PC-9 (cell line): ENCODE results near the gene POU2AF1.

Experiments used
- EZH2 ChIP-seq: fragments of 200-600 bp; sonication (generic); IDR thresholded peaks from 2 replicates; pipeline ENCODE4 v1.8.0; 2017; ENCODE audit warnings: antibody characterized with exemption, low read depth
- TF ChIP-seq, protein P1 (sequence below): fragments of 200-600 bp; sonication (generic); conservative IDR thresholded peaks from 2 replicates; pipeline ENCODE4 v1.6.1; 2017; ENCODE audit warnings: mixed run types, antibody characterized with exemption, mild to moderate bottlenecking, moderate library complexity

DNA sequence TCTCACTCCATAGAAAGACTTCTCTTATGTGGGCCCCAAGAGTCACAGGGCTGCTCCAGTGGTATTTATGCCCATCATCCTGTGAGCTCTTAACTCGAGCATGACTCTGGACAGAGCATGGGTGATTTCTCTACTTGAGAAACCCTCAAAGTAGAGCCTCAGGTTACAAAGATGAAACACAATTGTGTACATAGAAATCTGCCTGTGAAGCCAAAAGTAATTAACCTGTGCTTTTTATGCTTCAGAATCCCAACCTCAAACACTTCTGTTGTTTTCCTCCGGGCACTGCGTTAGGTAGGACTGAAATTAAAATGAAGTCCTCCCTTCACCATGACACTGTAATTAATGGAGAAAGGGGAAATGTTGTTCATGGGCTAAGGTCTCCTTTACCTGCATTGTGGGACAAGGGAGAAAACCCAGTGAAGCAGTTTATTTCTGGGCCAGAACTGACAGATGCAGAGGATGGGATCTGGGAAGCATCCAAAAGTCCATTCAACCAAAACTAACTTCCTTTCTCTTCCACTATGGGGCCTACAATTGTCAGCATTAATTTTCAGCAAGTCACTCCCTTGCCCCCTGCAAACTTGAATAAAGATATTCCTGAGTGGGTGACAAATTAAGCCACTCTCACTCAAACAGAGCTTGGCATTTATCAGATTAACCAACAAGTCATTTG lies 24.1 kb upstream of the POU2AF1 start:
- TF ChIP-seq, protein P1, sequence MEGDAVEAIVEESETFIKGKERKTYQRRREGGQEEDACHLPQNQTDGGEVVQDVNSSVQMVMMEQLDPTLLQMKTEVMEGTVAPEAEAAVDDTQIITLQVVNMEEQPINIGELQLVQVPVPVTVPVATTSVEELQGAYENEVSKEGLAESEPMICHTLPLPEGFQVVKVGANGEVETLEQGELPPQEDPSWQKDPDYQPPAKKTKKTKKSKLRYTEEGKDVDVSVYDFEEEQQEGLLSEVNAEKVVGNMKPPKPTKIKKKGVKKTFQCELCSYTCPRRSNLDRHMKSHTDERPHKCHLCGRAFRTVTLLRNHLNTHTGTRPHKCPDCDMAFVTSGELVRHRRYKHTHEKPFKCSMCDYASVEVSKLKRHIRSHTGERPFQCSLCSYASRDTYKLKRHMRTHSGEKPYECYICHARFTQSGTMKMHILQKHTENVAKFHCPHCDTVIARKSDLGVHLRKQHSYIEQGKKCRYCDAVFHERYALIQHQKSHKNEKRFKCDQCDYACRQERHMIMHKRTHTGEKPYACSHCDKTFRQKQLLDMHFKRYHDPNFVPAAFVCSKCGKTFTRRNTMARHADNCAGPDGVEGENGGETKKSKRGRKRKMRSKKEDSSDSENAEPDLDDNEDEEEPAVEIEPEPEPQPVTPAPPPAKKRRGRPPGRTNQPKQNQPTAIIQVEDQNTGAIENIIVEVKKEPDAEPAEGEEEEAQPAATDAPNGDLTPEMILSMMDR: no peak
- TF ChIP-seq EZH2: no peak
